SU-DHL-6 (cell line): ENCODE results near the gene ZNF678.

Source experiments
- H2AFZ ChIP-seq: fragments of 200-600 bp; sonication (generic); 2 replicates; pipeline ENCODE4 v1.6.1; 2014; ENCODE audit warnings: low read depth, mild to moderate bottlenecking, moderate library complexity, mixed read lengths, antibody characterized with exemption, low read length; ENCODE audit not compliant: severe bottlenecking
- H3F3A ChIP-seq: fragments of 200-600 bp; shearing (Covaris generic); 2 replicates; pipeline ENCODE4 v1.6.0; 2016; ENCODE audit warnings: antibody characterized with exemption, mild to moderate bottlenecking; ENCODE audit not compliant: insufficient read depth
- H3K27ac ChIP-seq: fragments of 200-600 bp; sonication (generic); 2 replicates; pipeline ENCODE4 v1.5.1; 2016; ENCODE audit warnings: low read depth, mild to moderate bottlenecking, low read length, moderate library complexity, mixed read lengths
- H3K27me3 ChIP-seq: fragments of 200-600 bp; sonication (generic), shearing (Covaris generic); 2 replicates; pipeline ENCODE4 v1.6.0; 2014; ENCODE audit warnings: mild to moderate bottlenecking, low read length
- H3K36me3 ChIP-seq: fragments of 200-600 bp; sonication (generic); 2 replicates; pipeline ENCODE4 v1.6.1; 2014; ENCODE audit warnings: mild to moderate bottlenecking, low read length, mixed read lengths
- H3K4me2 ChIP-seq: fragments of 300-600, 200-600 bp; shearing (Covaris generic), sonication (generic); 2 replicates; pipeline ENCODE4 v1.6.0; 2014; ENCODE audit warnings: low read length, low read depth, mild to moderate bottlenecking; ENCODE audit not compliant: poor library complexity, severe bottlenecking
- H3K4me3 ChIP-seq: fragments of 200-600 bp; sonication (generic); 2 replicates; pipeline ENCODE4 v1.5.1; 2014; ENCODE audit warnings: antibody characterized with exemption, low read length, mild to moderate bottlenecking, mixed read lengths; ENCODE audit not compliant: insufficient read depth, poor library complexity, severe bottlenecking
- H3K79me2 ChIP-seq: fragments of 200-600 bp; sonication (generic); 2 replicates; pipeline ENCODE4 v1.6.1; 2014; ENCODE audit warnings: mild to moderate bottlenecking, low read length, moderate library complexity; ENCODE audit not compliant: insufficient read depth
- H3K9ac ChIP-seq: fragments of 200-600 bp; sonication (generic); 2 replicates; pipeline ENCODE4 v1.7.0; 2014; ENCODE audit warnings: mild to moderate bottlenecking, low read length
- H3K9me2 ChIP-seq: fragments of 200-600 bp; sonication (generic); replicated peaks from 2 replicates; pipeline ENCODE4 v1.6.1; 2014; ENCODE audit warnings: low read length; ENCODE audit not compliant: insufficient read depth
- H3K9me3 ChIP-seq: fragments of 200-600 bp; sonication (generic); 2 replicates; pipeline ENCODE4 v1.6.1; 2014; ENCODE audit warnings: low read length, mixed read lengths; ENCODE audit not compliant: insufficient read depth
- H4K20me1 ChIP-seq: fragments of 200-600 bp; sonication (generic); 2 replicates; pipeline ENCODE4 v1.6.1; 2014; ENCODE audit warnings: low read depth, mild to moderate bottlenecking, antibody characterized with exemption, low read length, moderate library complexity, mixed read lengths
- CTCF ChIP-seq: fragments of 200-600 bp; sonication (generic); IDR thresholded peaks from one replicate; pipeline ENCODE4 v1.5.1; 2017; ENCODE audit warnings: antibody characterized with exemption, mild to moderate bottlenecking, low read length, moderate library complexity; ENCODE audit not compliant: insufficient read depth, poor library complexity, severe bottlenecking
- EZH2phosphoT487 ChIP-seq: fragments of 200-600 bp; sonication (generic), shearing (Covaris generic); conservative IDR thresholded peaks from 2 replicates; pipeline ENCODE4 v1.6.1; 2018; ENCODE audit warnings: mild to moderate bottlenecking, antibody characterized with exemption, low read length, moderate library complexity, mixed read lengths

Gene ZNF678

GRCh38 chr1:227632325-227632724, 69.0 kb downstream of the ZNF678 start:
- TF ChIP-seq EZH2phosphoT487 (no peak), CTCF (no peak)
- Histone ChIP-seq H3K36me3 (no peaks in the 10 kb centered on the region), H3K27me3 (no peaks in the 10 kb centered on the region), H3K9me3 (peaks cover 29% of the 10 kb centered on the region), H3K9ac (no peak overlapping the region), H3K79me2 (peaks cover 6% of the 10 kb centered on the region; the same call in 1 of the 2 replicates), H3F3A (no peaks in the 10 kb centered on the region), H3K4me3 (no peak overlapping the region), H4K20me1 (no peaks in the 10 kb centered on the region), H3K4me2 (no peak overlapping the region), H3K27ac (no peak overlapping the region), H3K9me2 (no peaks in the 10 kb centered on the region), H2AFZ (no peak overlapping the region)

GRCh38 chr1:227635596-227635995, 72.2 kb downstream of the ZNF678 start:
- Histone ChIP-seq H3K27me3 (no peaks in the 10 kb centered on the region), H3K27ac (no peak overlapping the region), H3K9me3 (peaks cover 34% of the 10 kb centered on the region)

GRCh38 chr1:227654431-227654830, 91.1 kb downstream of the ZNF678 start:
- H3F3A ChIP-seq = peaks cover 17% of the 10 kb centered on the region; the same call in 1 of the 2 replicates
- peaks cover 93% of the 10 kb centered on the region for H3K36me3 ChIP-seq
- H3K9ac ChIP-seq = no peak overlapping the region
- peaks cover 72% of the 10 kb centered on the region; the same call in 1 of the 2 replicates for H3K9me3 ChIP-seq
- no peak overlapping the region for H3K4me2 ChIP-seq
- H3K27ac ChIP-seq = no peak overlapping the region
- no peak overlapping the region for H2AFZ ChIP-seq
- H4K20me1 ChIP-seq = no peaks in the 10 kb centered on the region
- H3K79me2 ChIP-seq = no peaks in the 10 kb centered on the region
- no peaks in the 10 kb centered on the region for H3K27me3 ChIP-seq
- H3K9me2 ChIP-seq = no peaks in the 10 kb centered on the region
- no peak overlapping the region for H3K4me3 ChIP-seq
- TF ChIP-seq EZH2phosphoT487 (no peak), CTCF (no peak)

More at GRCh38 chr1:227635596-227635995, 72.2 kb downstream of the ZNF678 start:
- Histone ChIP-seq H3K4me2 (no peak overlapping the region), H3K4me3 (no peak overlapping the region), H3K9me2 (no peaks in the 10 kb centered on the region), H3F3A (no peaks in the 10 kb centered on the region), H4K20me1 (no peaks in the 10 kb centered on the region), H2AFZ (no peak overlapping the region), H3K36me3 (no peaks in the 10 kb centered on the region), H3K9ac (no peak overlapping the region), H3K79me2 (peaks cover 7% of the 10 kb centered on the region; the same call in 1 of the 2 replicates)
- no peak for TF ChIP-seq EZH2phosphoT487
- no peak for TF ChIP-seq CTCF
